Natural killer cell treated with Interleukin-12 subunit alpha and Interleukin-12 subunit beta and Interleukin-15 and Interleukin-18, amount 100 ng/mL, for 72 hours (primary cell): ENCODE results near the gene ARPC3. TPM values are rescaled to one million over a fixed set of nuclear protein-coding genes. Genes with fewer than 3 reads are reported as not detected.
A peak's percentile ranks its signal among the peaks of the same experiment; 100 is the strongest.
"Not testable (repeated sequence)": the region's sequence is repeated elsewhere in the genome, so short reads cannot be mapped to it uniquely, and the experiment has no call there.

Experiments
- ATAC-seq, 2 donors: fragments of 150-1000 bp; cut with Tn5 transposase in 1 of 2; sonication (Bioruptor Pico), chemical (Tn5 transposase) in 1 of 2; 2 replicates each; pipeline ENCODE4 v1.10.0; 2021
- DNase-seq: peaks from one replicate; pipeline ENCODE4 v3.0.0; 2022; ENCODE audit warnings: low spot score
- H3K27ac Mint-ChIP-seq, 2 donors: 1 replicate in 1 of 2; 2 replicates in 1 of 2; pipeline ENCODE4 v1.8.0; 2022; ENCODE audit warnings: mixed read lengths in 2 of 2, mild to moderate bottlenecking in 1 of 2, moderate library complexity in 1 of 2
- H3K27me3 Mint-ChIP-seq, 2 donors: 1 replicate in 1 of 2; 2 replicates in 1 of 2; pipeline ENCODE4 v1.8.0; 2022; ENCODE audit warnings: mixed read lengths in 2 of 2
- H3K36me3 Mint-ChIP-seq: one replicate; pipeline ENCODE4 v1.8.0; 2022; ENCODE audit warnings: mixed read lengths
- H3K4me1 Mint-ChIP-seq, 2 donors: 1 replicate in 1 of 2; 2 replicates in 1 of 2; pipeline ENCODE4 v1.8.0; 2022; ENCODE audit warnings: low read depth in 2 of 2, mixed read lengths in 2 of 2, mild to moderate bottlenecking in 1 of 2
- H3K4me3 Mint-ChIP-seq: one replicate; pipeline ENCODE4 v1.8.0; 2022; ENCODE audit warnings: mixed read lengths
- H3K9me3 Mint-ChIP-seq: 2 replicates; pipeline ENCODE4 v1.8.0; 2022; ENCODE audit warnings: mixed read lengths
- total RNA-seq, 2 donors: library from RNA; stranded (reverse); gene quantifications; one replicate each; pipeline ENCODE4 v1.2.3, GENCODE V29; 2022

The ARPC3 gene
- 100 to 1,000 TPM; 208 to 356 TPM for total RNA-seq

DNA sequence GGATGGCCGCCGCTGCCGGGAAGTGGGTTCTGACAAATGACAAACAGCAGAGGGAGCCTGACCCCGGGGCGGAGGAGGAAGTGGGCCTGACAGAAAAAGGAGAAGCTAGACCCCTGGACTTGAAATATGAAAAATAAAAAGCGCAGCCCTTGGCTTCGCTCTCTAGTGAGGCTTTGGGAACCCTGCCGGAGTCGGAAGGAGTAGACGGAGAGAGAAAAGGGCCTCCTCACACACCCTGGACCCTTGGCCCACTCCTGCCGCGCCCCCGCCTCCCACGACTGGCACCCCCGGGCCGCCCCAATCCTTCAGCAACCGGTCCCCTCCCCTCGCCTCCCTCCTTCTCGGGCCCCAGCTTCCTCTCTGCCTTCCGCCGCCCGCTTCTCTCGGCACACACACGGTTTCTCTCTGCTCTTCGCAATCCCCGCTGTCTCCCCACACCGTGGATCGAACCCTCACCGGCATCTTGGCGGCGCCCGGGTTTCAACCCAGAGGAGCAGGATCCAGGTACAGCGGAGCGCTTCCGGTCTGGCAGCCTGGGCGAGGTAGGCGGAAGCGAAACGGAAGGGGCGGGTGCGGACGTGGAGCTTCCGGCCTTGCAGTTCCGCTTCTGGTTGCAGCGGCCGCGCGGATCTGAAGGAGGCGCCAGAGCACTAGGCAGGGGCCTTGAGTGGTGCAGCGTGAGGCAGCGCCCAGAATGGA lies at the start of gene ARPC3:
ARPC3 (minus strand) TSS at position 539 of the 699 bp plus-strand sequence; CDS start at position 462, 77 bp downstream.
- H3K9me3 Mint-ChIP-seq = no peaks in the 10 kb centered on the region
- H3K27me3 Mint-ChIP-seq = no peaks in the 10 kb centered on the region
- peak within 1 kb of the TSS; percentile 98 for H3K4me3 Mint-ChIP-seq
- peaks cover 23% of the 10 kb centered on the region for H3K36me3 Mint-ChIP-seq
- peak; percentile 99 to 100 for ATAC-seq
- H3K27ac Mint-ChIP-seq = peak within 1 kb of the TSS; percentile 98 to 99
- DNase-seq = peak; percentile 96
- peaks cover 31 to 36% of the 10 kb centered on the region in 2 donors for H3K4me1 Mint-ChIP-seq

DNA sequence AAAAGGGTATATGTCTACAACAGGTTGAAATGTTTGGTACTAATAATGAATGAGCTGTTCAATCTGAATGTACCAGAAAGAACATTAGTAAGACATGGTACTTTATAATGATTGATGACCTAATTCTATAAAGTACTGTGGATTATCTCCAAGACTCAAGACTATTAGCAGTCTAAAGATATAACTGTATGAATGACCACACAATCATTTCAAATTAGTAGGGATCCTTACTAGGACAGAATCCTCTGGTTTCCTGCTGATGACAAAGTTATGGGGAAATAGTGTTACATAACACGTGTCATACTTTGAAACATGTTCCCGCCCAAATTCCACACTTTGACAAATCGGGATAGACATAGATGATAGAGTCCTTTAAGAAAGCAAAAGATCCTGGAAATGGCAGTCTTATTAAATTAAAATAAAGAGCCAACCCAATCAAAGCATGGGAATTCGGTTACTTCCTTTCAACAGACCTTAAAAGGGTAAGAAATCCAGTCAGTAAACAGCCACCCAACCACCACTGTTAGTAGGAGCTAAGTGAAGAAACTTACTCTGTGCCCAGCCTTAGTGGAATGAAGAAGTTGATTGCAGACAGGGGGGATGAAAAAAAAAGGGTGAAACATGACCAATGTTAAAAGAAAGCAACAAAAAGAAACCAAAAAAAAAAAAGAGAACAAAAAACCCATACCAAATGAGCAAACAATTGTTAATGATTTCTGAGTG lies 49.0 kb upstream of the ARPC3 start:
- peak overlapping the region; percentile 85 to 90 for H3K27ac Mint-ChIP-seq
- no peaks in the 10 kb centered on the region for H3K9me3 Mint-ChIP-seq
- ATAC-seq (no peak), DNase-seq (no peak)
- no peaks in the 10 kb centered on the region for H3K27me3 Mint-ChIP-seq
- peaks cover 19 to 25% of the 10 kb centered on the region in 2 donors for H3K4me1 Mint-ChIP-seq
- H3K36me3 Mint-ChIP-seq = peaks cover 10% of the 10 kb centered on the region
- H3K4me3 Mint-ChIP-seq = peak overlapping the region; percentile 59

DNA sequence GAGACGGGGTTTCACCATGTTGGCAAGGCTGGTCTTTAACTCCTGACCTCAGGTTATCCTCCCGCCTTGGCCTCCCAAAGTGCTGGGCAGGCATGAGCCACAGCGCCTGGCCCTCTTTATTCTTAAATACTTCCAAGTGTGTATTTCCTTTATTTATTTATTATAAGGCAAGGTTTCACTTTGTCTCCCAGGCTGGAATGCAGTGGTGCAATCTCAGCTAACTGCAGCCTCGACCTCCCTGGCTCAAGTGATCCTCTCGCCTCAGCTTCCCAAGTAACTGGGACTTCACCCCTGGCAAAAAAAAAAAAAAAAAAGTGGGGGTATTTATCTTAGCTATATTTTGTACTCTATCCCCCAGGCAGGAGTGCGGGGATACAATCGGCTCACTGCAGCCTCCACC lies 25.3 kb upstream of the ARPC3 start:
- H3K4me1 Mint-ChIP-seq = no peaks in the 10 kb centered on the region
- ATAC-seq (no peak), DNase-seq (no peak)
- H3K36me3 Mint-ChIP-seq = no peaks in the 10 kb centered on the region
- H3K9me3 Mint-ChIP-seq = no peaks in the 10 kb centered on the region
- H3K4me3 Mint-ChIP-seq = no peak overlapping the region
- no peak overlapping the region for H3K27ac Mint-ChIP-seq
- no peaks in the 10 kb centered on the region for H3K27me3 Mint-ChIP-seq

DNA sequence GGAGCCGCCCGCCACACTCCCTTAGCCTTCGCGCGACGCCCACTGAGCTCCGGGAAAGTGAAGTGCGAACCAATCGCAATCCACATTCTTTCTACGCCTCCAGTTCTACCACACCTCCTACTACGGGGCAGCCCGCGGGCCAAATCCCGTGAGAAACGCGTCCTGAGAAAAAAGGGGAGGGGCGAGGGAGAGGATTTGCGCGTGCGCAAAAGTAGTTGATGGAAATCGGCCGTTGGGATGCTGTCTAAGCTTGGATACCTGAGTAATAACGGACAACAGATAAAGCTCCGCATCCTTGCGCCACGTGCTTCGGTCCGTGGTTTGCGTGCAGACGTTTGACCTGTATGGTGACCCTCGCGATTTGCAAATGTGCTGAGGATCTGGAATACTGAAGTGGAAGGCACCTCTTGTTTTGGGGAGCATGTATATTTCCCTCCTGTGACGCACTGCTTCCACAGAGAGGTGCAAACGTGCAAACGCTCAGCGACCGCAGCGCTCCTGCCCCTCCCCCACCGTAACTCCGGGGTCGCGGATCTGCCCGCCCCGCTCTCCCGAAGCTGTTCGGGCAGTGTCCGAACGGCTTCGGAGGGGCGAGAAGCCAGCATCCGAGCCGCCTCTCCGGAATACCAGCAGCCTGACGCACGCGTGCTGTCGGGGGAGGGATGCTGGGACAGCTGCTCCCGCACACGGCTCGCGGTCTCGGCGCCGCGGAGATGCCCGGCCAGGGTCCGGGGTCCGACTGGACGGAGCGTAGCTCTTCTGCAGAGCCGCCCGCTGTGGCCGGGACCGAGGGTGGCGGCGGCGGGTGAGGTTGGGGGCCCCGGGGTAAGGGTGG lies 18.3 kb upstream of the ARPC3 start, which contains the start of the genes FAM216A and GPN3:
FAM216A (plus strand) TSS at position 632 of the 835 bp plus-strand sequence; CDS start at position 663, 31 bp downstream.
GPN3 (minus strand) TSS at position 44 of the 835 bp plus-strand sequence. CDS start 54 bp downstream, outside the sequence.
- DNase-seq (peak; percentile 94), ATAC-seq (peak; percentile 93 to 94)
- Mint-ChIP-seq H3K27ac (peak within 1 kb of the TSS; percentile 87 to 91), H3K4me3 (peak within 1 kb of the TSS; percentile 98), H3K36me3 (peaks cover 10% of the 10 kb centered on the region), H3K27me3 (no peaks in the 10 kb centered on the region), H3K9me3 (no peaks in the 10 kb centered on the region), H3K4me1 (peaks cover 24% of the 10 kb centered on the region in 2 donors)

DNA sequence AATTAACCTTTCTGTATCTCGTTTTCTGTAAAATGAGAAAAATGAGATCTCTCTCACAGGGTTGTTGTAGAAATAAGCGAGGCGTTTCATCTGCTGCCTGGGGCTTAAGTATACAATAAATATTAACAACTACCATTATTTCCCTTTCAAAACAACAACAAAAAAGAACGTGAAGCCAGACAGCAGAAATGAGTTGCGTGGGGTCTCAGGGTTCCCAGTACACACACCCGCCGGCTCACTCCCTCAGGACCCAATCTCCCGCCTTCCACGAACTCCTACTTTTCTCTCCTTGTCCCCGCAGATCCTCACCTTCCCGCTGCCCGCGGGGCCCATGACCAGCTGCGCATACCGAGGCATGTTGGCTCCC lies 17.7 kb upstream of the ARPC3 start:
- peak overlapping the region; percentile 87 to 91 for H3K27ac Mint-ChIP-seq
- no peak for DNase-seq
- no peak for ATAC-seq

DNA sequence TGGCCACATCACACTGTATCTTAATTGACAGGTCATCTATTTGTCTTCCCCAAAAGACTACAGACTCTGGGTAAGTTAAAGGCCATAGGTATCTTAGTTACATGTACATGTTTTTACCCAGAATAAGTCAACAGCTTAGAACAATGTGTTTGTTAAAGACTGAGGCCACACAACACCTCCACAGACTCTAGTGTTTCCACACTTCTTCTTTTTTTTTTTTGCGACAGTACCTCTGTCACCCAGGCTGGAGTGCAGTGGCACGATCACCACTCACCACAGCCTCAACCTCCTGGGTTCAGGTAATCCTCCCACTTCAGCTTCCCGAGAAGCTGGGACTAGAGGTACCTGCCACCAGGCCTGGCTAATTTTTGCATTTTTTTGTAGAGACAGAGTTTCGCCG lies 16.7 kb upstream of the ARPC3 start:
- Mint-ChIP-seq H3K36me3 (peaks cover 14% of the 10 kb centered on the region), H3K9me3 (no peaks in the 10 kb centered on the region), H3K27ac (peak overlapping the region in 1 of 2 donors; percentile 91), H3K4me3 (peak overlapping the region; percentile 98), H3K27me3 (no peaks in the 10 kb centered on the region), H3K4me1 (peaks cover 29 to 30% of the 10 kb centered on the region in 2 donors)
- ATAC-seq = no peak
- no peak for DNase-seq

More for the DNA sequence above, 17.7 kb upstream of the ARPC3 start:
- Mint-ChIP-seq H3K27me3 (no peaks in the 10 kb centered on the region), H3K4me1 (peaks cover 24% of the 10 kb centered on the region in 2 donors), H3K4me3 (peak overlapping the region; percentile 98), H3K9me3 (no peaks in the 10 kb centered on the region), H3K36me3 (peaks cover 10% of the 10 kb centered on the region)

DNA sequence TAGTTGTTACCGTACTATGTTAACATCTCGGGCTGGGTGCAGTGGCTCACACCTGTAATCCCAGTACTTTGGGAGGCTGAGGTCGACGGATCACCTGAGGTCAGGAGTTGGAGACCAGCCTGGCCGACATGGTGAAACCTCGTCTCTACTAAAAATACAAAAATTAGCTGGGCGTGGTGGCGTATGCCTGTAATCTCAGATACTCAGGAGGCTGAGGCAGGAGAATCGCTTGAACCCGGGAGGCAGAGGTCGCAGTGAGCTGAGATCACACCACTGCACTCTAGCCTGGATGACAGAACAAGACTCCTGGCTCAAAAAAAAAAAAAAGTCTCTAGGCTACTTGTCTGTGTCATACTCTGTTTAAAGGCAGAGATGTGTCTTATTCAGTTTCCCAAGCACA lies 15.6 kb upstream of the ARPC3 start:
- not testable (repeated sequence) for ATAC-seq

DNA sequence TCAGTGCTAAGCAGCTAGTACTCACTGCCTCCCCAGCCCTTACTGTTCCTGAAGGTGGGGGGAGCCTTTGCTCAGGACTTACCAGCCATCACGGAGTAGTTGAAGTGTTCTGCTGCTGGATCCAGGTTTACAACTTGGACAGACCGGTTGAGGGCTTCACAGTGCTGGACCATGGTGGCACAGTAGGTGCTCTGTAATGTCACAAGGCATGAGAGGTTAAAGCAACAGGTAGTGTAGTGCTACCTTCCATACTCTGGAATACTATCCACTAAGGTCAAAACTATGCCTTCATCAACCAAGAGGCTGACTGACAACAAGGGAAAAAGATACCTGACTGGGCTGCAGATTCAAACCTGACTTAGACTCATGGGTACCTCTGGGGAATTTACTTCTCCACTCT lies 14.9 kb upstream of the ARPC3 start:
- ATAC-seq = no peak
- no peak overlapping the region for H3K27ac Mint-ChIP-seq
- no peaks in the 10 kb centered on the region for H3K9me3 Mint-ChIP-seq
- no peaks in the 10 kb centered on the region for H3K27me3 Mint-ChIP-seq
- H3K4me1 Mint-ChIP-seq = peaks cover 27 to 30% of the 10 kb centered on the region in 2 donors
- no peak overlapping the region for H3K4me3 Mint-ChIP-seq
- DNase-seq = no peak
- H3K36me3 Mint-ChIP-seq = peaks cover 14% of the 10 kb centered on the region

More for the DNA sequence above, 15.6 kb upstream of the ARPC3 start:
- not testable (repeated sequence) for H3K27ac Mint-ChIP-seq, H3K4me3 Mint-ChIP-seq, H3K9me3 Mint-ChIP-seq, H3K27me3 Mint-ChIP-seq, DNase-seq
- peaks cover 29 to 30% of the 10 kb centered on the region in 2 donors for H3K4me1 Mint-ChIP-seq
- peaks cover 14% of the 10 kb centered on the region for H3K36me3 Mint-ChIP-seq

DNA sequence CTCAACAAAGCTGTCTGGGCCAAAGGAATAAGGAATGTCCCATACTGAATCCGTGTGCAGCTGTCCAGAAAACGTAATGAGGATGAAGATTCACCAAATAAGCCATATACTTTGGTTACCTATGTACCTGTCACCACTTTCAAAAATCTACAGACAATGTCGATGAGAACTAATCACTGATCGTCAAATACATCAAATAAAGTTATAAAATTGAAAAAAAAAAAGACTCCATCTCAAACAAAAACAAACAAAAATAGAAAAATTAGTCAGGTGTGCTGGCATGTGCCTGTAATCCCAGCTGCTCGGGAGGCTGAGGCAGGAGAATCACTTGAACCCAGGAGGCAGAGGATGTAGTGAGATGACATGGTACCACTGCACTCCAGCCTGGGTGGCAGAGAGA lies 11.1 kb upstream of the ARPC3 start:
- not testable (repeated sequence) for H3K4me3 Mint-ChIP-seq, H3K9me3 Mint-ChIP-seq, H3K27ac Mint-ChIP-seq, H3K27me3 Mint-ChIP-seq, H3K36me3 Mint-ChIP-seq, DNase-seq, ATAC-seq
- peaks cover 6 to 11% of the 10 kb centered on the region in 2 donors for H3K4me1 Mint-ChIP-seq

DNA sequence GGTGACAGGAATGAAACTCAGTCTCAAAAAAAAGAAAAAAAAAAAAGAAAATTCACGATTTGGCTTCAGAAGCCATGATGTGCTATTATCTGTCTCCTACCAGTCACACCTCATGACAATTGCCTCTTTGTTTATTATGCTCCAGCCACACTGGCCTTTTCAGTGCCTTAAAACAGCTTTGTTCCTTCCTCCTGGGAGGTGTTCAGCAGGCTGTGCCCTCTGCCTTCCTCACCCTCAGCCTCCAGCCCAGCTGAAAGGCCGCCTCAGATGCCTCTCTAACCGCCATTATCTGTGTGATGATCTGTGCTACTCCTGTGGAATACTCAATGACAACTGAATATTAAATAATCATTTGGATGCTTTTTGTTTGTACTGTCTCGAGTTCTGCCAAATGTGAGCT lies 8.6 kb upstream of the ARPC3 start:
- Mint-ChIP-seq H3K27me3 (no peaks in the 10 kb centered on the region), H3K36me3 (peaks cover 5% of the 10 kb centered on the region), H3K27ac (no peak overlapping the region), H3K4me3 (no peak overlapping the region), H3K4me1 (peaks cover 6 to 7% of the 10 kb centered on the region in 2 donors), H3K9me3 (no peaks in the 10 kb centered on the region)
- DNase-seq (no peak), ATAC-seq (no peak)

DNA sequence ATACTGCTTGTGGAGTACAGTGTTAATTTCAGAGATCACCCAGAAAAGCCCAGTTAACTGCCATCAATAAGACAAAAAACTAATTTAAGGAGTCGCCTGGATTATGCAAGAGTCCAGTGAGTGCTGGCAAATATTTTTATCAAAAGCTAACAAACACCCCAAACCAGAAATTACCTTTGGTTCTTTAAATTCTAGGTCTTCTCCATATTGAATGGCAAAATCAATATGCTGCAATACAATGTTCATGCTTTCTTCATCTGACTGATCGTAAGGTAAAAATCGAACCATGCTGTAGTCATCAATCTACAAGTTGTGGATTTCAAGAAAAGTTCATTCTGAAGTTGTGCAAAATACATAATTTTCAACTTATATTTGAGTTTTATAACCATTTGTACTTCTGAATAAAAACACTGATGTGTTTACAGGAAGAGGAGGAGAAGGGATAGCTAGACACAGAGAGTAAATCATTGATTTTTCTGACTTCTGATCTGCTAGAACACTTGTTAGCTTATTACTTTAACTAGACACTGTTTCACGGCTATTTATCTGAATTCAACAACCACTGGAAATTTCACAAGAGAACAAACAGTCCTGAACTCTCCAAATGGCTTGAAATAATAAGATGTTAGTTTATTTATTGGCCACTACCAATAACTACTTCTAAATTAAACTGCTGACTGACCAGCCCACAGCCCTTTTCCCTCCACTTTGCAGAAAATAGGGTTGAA lies 3.6 kb upstream of the ARPC3 start:
- no peak for ATAC-seq
- H3K4me3 Mint-ChIP-seq = no peak overlapping the region

DNA sequence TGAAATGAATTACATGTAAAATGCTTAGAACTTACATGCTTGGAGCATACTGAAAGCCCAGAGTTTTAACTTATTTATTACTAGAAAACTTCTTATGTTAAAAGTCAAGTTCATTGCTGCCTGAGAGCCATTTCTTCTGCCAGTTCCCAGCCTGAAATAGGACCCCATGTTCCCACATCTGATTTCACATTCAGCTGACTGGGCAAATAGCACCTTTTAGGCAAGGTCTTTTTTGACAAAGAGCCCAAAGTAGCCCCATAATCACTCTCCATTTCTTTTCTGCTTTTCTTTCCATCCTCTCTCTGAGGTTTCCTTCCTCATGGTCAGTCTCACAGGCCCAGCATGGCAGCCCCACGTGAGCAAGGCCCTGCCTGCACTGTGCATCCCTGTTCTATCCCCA lies 1.1 kb upstream of the ARPC3 start:
- ATAC-seq (no peak), DNase-seq (no peak)
- Mint-ChIP-seq H3K27ac (peak overlapping the region; percentile 98 to 99), H3K27me3 (no peaks in the 10 kb centered on the region), H3K9me3 (no peaks in the 10 kb centered on the region), H3K4me1 (peaks cover 26 to 30% of the 10 kb centered on the region in 2 donors), H3K4me3 (peak overlapping the region; percentile 98), H3K36me3 (peaks cover 18% of the 10 kb centered on the region)

More for the DNA sequence above, 3.6 kb upstream of the ARPC3 start:
- no peak for DNase-seq
- H3K27me3 Mint-ChIP-seq = no peaks in the 10 kb centered on the region
- peak overlapping the region in 1 of 2 donors; percentile 35 for H3K27ac Mint-ChIP-seq
- H3K9me3 Mint-ChIP-seq = no peaks in the 10 kb centered on the region
- H3K4me1 Mint-ChIP-seq = peaks cover 17 to 21% of the 10 kb centered on the region in 2 donors
- peaks cover 11% of the 10 kb centered on the region for H3K36me3 Mint-ChIP-seq

DNA sequence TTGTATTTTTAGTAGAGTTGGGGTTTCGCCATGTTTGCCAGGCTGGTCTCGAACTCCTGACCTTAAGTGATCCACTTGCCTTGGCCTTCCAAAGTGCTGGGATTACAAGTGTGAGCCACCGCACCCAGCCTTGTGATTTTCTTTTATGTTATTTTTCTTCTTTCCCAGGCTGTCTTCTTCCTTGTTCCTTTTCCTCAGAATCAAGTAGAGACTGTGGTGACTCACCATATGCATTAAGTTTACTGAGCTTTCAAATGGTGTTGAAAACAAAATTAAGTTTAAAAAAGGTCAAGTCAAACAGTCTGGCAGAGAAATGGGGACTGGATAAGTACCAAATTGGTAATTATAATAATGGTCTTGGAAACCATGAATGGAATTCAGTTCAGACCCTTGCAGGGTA lies 5.7 kb downstream of the ARPC3 start:
- Mint-ChIP-seq H3K9me3 (no peaks in the 10 kb centered on the region), H3K27me3 (no peaks in the 10 kb centered on the region), H3K4me3 (no peak overlapping the region), H3K36me3 (peaks cover 18% of the 10 kb centered on the region), H3K4me1 (peaks cover 27% of the 10 kb centered on the region in 2 donors), H3K27ac (peak overlapping the region in 1 of 2 donors; percentile 62)
- no peak for ATAC-seq
- DNase-seq = no peak
